VCaP (cell line): ENCODE measurements around the gene MAGEB6.

Experiments
- H3K27ac ChIP-seq: fragments of 450-650 bp; 2 replicates; pipeline ENCODE4 v1.5.1; 2017
- CTCF ChIP-seq: fragments of 450-650 bp; conservative IDR thresholded peaks from 2 replicates; pipeline ENCODE4 v1.5.1; 2017; ENCODE audit warnings: mild to moderate bottlenecking, moderate library complexity

Gene MAGEB6

GRCh38 chrX:26234177-26234576 lies 41.9 kb downstream of the MAGEB6 start:
- no peak overlapping the region for H3K27ac ChIP-seq

More at GRCh38 chrX:26234177-26234576, 41.9 kb downstream of the MAGEB6 start:
- no peak for TF ChIP-seq CTCF
